Endothelial cell of umbilical vein (primary cell): Measurements from ENCODE around the gene ARV1. TPM values are rescaled to one million over a fixed set of nuclear protein-coding genes. Genes with fewer than 3 reads are reported as not detected.

Experiments
- BruUV-seq: library from RNA; stranded (reverse); fragments of 400-500 nt; replicated peaks from 2 replicates; lab custom pipeline; 2021; lab: Mats Ljungman, UMichigan
- CTCF ChIA-PET: fragments of 300-600, 350-600 bp; sonication (Branson Sonifier 250); formaldehyde crosslinking; loops from one replicate; lab custom pipeline; 2021; ENCODE audit warnings: antibody characterized with exemption, inconsistent platforms; lab: Charles Lee
- POLR2A ChIA-PET: fragments of 300-600, 350-600 bp; sonication (Branson Sonifier 250); formaldehyde crosslinking; loops from one replicate; lab custom pipeline; 2021; ENCODE audit warnings: antibody characterized with exemption, inconsistent platforms; lab: Charles Lee
- DNase-seq: peaks from one replicate; pipeline ENCODE4 v3.0.0-alpha.2; 2011; ENCODE audit warnings: low read depth, low spot score
- FAIRE-seq: peaks from 2 replicates; lab custom pipeline; 2011; peaks lifted over from hg19 to GRCh38; lab: Jason Lieb, UNC
- H2AFZ ChIP-seq: 2 replicates; pipeline ENCODE4 v1.6.0; 2012; ENCODE audit warnings: low read depth, low read length, control low read depth, inconsistent platforms
- H3K27ac ChIP-seq: 2 replicates; pipeline ENCODE4 v1.5.1; 2011; ENCODE audit warnings: low read depth, mild to moderate bottlenecking, control low read depth, low read length, moderate library complexity; ENCODE audit not compliant: insufficient read depth
- H3K27me3 ChIP-seq, 2 experiments: 2 replicates each; pipeline versions ENCODE4 v1.6.0 to v1.6.1; 2011; ENCODE audit warnings: low read length in 2 of 2, mixed read lengths in 1 of 2; ENCODE audit not compliant: control insufficient read depth in 2 of 2, insufficient read depth in 2 of 2
- H3K36me3 ChIP-seq, 2 experiments: 2 replicates in 1 of 2; 3 replicates in 1 of 2; pipeline ENCODE4 v1.5.1; 2011; ENCODE audit warnings: low read length in 2 of 2, mild to moderate bottlenecking in 1 of 2, moderate library complexity in 1 of 2; ENCODE audit not compliant: control insufficient read depth in 2 of 2, insufficient read depth in 2 of 2; ENCODE audit errors: extremely low read depth in 1 of 2
- H3K4me1 ChIP-seq: 3 replicates; pipeline ENCODE4 v1.5.1; 2011; ENCODE audit warnings: mild to moderate bottlenecking, low read length; ENCODE audit not compliant: control insufficient read depth, insufficient read depth; ENCODE audit errors: extremely low read depth
- H3K4me2 ChIP-seq: 2 replicates; pipeline ENCODE4 v1.6.1; 2011; ENCODE audit warnings: low read length, control low read depth, mixed read lengths; ENCODE audit not compliant: insufficient read depth
- H3K4me3 ChIP-seq, 3 experiments: fragments of 200-600 bp in 1 of 3; sonication (generic), shearing (Covaris generic) in 1 of 3; replicated peaks in 1 of 3; 2 replicates each; pipeline ENCODE4 v1.5.1; 2011 to 2016; ENCODE audit warnings: control low read depth in 3 of 3, low read length in 3 of 3, mild to moderate bottlenecking in 2 of 3, inconsistent platforms in 1 of 3, low read depth in 1 of 3, moderate library complexity in 1 of 3; ENCODE audit not compliant: insufficient read depth in 1 of 3
- H3K79me2 ChIP-seq: 2 replicates; pipeline ENCODE4 v1.6.0; 2012; ENCODE audit warnings: low read length, inconsistent platforms; ENCODE audit not compliant: control insufficient read depth, insufficient read depth
- H3K9ac ChIP-seq: replicated peaks from 2 replicates; pipeline ENCODE3; 2011; ENCODE audit warnings: low read length, control low read depth; ENCODE audit not compliant: insufficient read depth; ENCODE audit errors: extremely low read depth
- H3K9me1 ChIP-seq: replicated peaks from 3 replicates; pipeline ENCODE4 v1.6.0; 2011; ENCODE audit warnings: mild to moderate bottlenecking, low read length; ENCODE audit not compliant: control insufficient read depth, insufficient read depth; ENCODE audit errors: extremely low read depth
- H3K9me3 ChIP-seq: replicated peaks from 2 replicates; pipeline ENCODE4 v1.5.1; 2012; ENCODE audit warnings: low read length, inconsistent platforms; ENCODE audit not compliant: control insufficient read depth, insufficient read depth
- H4K20me1 ChIP-seq: replicated peaks from 2 replicates; pipeline ENCODE3; 2011; ENCODE audit warnings: mild to moderate bottlenecking, low read length; ENCODE audit not compliant: control insufficient read depth, insufficient read depth; ENCODE audit errors: extremely low read depth
- EZH2 ChIP-seq: IDR thresholded peaks from 2 replicates; pipeline ENCODE4 v1.6.1; 2012; ENCODE audit warnings: borderline replicate concordance, low read depth, mild to moderate bottlenecking, moderate library complexity, low read length, inconsistent platforms; ENCODE audit not compliant: severe bottlenecking
- FOS ChIP-seq: IDR thresholded peaks from 2 replicates; pipeline ENCODE4 v1.6.1; 2011; ENCODE audit warnings: mild to moderate bottlenecking, low read length, moderate library complexity, borderline replicate concordance; ENCODE audit not compliant: insufficient read depth
- GATA2 ChIP-seq: IDR thresholded peaks from 2 replicates; pipeline ENCODE4 v1.7.0; 2011; ENCODE audit warnings: low read depth, mild to moderate bottlenecking, moderate library complexity, mixed read lengths, low read length; ENCODE audit not compliant: insufficient read length, insufficient read depth
- JUN ChIP-seq: IDR thresholded peaks from 2 replicates; pipeline ENCODE4 v1.6.1; 2011; ENCODE audit warnings: borderline replicate concordance, low read depth; ENCODE audit not compliant: insufficient read length, insufficient read depth
- MYC ChIP-seq: IDR thresholded peaks from one replicate; pipeline ENCODE4 v1.6.1; 2011; ENCODE audit warnings: mild to moderate bottlenecking, low read depth, low read length
- POLR2A ChIP-seq: IDR thresholded peaks from 2 replicates; pipeline ENCODE4 v1.6.1; 2012; ENCODE audit warnings: low read depth, mild to moderate bottlenecking, control low read depth, low read length
- POLR2AphosphoS5 ChIP-seq: IDR thresholded peaks from 2 replicates; pipeline ENCODE4 v1.6.1; 2012; ENCODE audit warnings: low read depth, mild to moderate bottlenecking, control low read depth, low read length, moderate library complexity; ENCODE audit not compliant: insufficient read depth
- dilution Hi-C: fragments of 300-500 bp; cut with MboI; formaldehyde crosslinking; loops from one replicate; pipeline ENCODE4 v1.15.0; 2019; ENCODE audit warnings: low sequenced_read_pairs; ENCODE audit not compliant: extremely low pct_ligation_motif_present
- intact Hi-C: fragments of 100-400 bp; cut with micrococcal nuclease; formaldehyde crosslinking; loops from one replicate; pipeline ENCODE4 v1.10.0; 2022
- polyA plus RNA-seq, 4 experiments: library from polyadenylated mRNA; depleted of rRNA in 3 of 4; stranded (reverse) in 3 of 4; unstranded in 1 of 4; fragments of >200 nt; gene quantifications; 2 replicates each; pipeline versions ENCODE4 v1.2.1 to v1.2.3, GENCODE V29; 2011 to 2012; ENCODE audit warnings: missing spikeins in 1 of 4
- total RNA-seq: library from RNA; stranded (reverse); gene quantifications from 2 replicates; pipeline ENCODE4 v1.2.3, GENCODE V29; 2021
- TF ChIP-seq, protein P1 (sequence below), 2 donors: IDR thresholded peaks; 1 replicate in 1 of 2; 2 replicates in 1 of 2; pipeline ENCODE4 v1.5.1; 2011; ENCODE audit warnings: low read length in 2 of 2, mild to moderate bottlenecking in 2 of 2, moderate library complexity in 2 of 2, control low read depth in 1 of 2, inconsistent platforms in 1 of 2, low read depth in 1 of 2; ENCODE audit not compliant: insufficient read depth in 1 of 2; ENCODE audit errors: extremely low read depth in 1 of 2
- TF ChIP-seq, protein P2 (sequence below): IDR thresholded peaks from 2 replicates; pipeline ENCODE4 v1.6.1; 2011; ENCODE audit not compliant: insufficient read depth, insufficient read length

Gene ARV1
- total and polyA plus RNA-seq, 2 donors (not counting 3 experiments of a cell fraction or from before 2014, with no cell fraction given): 10.7 to 14.0 TPM

DNA sequence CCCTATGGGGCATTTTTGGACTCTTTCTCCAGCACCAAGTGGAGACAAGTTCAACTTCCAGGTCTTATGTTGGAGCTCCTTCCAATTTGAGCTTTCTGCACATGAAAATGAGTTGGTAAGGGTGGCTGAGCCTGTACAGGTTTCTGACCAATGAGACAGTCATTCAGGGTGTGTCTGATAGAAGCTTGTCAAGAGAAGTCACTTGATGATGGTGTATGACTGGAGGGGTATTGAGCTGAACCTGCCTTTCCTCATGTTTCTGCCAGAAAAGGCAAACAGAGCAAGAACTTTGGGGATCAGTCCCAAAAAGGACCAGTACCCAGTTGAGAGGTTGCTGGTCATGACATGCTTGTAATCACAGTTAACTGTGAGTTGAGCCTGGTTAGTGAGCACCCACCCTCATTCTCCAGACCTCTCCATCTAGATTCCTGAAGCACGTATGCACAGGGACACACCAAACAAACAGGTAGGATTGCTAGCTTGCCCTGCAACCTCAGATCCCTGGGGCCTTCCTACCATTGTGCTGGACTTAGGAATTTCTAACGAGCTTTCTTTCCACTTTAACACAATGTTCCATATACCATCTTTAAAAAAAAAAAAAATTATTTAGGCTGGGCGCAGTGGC is 34.6 kb downstream of the ARV1 start:
- no TSS peak for BruUV-seq
- Histone ChIP-seq H3K4me3 (no peak overlapping the region), H3K9me1 (no peaks in the 10 kb centered on the region), H3K36me3 (no peaks in the 10 kb centered on the region), H3K79me2 (no peaks in the 10 kb centered on the region), H3K27me3 (no peaks in the 10 kb centered on the region), H3K27ac (no peak overlapping the region), H3K4me2 (no peak overlapping the region), H3K4me1 (no peaks in the 10 kb centered on the region), H3K9ac (no peak overlapping the region), H3K9me3 (no peaks in the 10 kb centered on the region), H2AFZ (no peak overlapping the region), H4K20me1 (no peaks in the 10 kb centered on the region)
- dilution Hi-C loops: no loop called here
- FAIRE-seq: no peak
- CTCF ChIA-PET: interaction anchor here (1.2 to 1.4 kb wide), 2 partner anchors 9 to 15 kb away, joined by 3 to 4 read pairs; no protein-coding TSS in a partner anchor
- intact Hi-C loops: no loop called here
- POLR2A ChIA-PET: no interaction called here
- TF ChIP-seq EZH2: no peak
- no peak for DNase-seq

- FAIRE-seq (no peak), DNase-seq (no peak)
- Histone ChIP-seq H3K27ac (no peak overlapping the region), H4K20me1 (no peaks in the 10 kb centered on the region), H2AFZ (no peak overlapping the region), H3K9me3 (no peaks in the 10 kb centered on the region), H3K4me3 (no peak overlapping the region), H3K4me2 (no peak overlapping the region), H3K9ac (no peak overlapping the region), H3K79me2 (no peaks in the 10 kb centered on the region), H3K4me1 (peaks cover 7% of the 10 kb centered on the region), H3K9me1 (no peaks in the 10 kb centered on the region), H3K27me3 (no peaks in the 10 kb centered on the region), H3K36me3 (peaks cover 0 to 4% of the 10 kb centered on the region in 2 experiments)
- dilution Hi-C loops (no loop called here), intact Hi-C loops (no loop called here)
- BruUV-seq: no TSS peak
- ChIA-PET POLR2A (no interaction called here), CTCF (interaction anchor here (1.6 kb wide), 1 partner anchor 75 kb away, joined by 4 read pairs; no protein-coding TSS in a partner anchor)
- TF ChIP-seq EZH2 (no peak), JUN (no peak), POLR2A (no peak), MYC (no peak), FOS (no peak), POLR2AphosphoS5 (no peak), GATA2 (no peak)
- TF ChIP-seq, protein P1, sequence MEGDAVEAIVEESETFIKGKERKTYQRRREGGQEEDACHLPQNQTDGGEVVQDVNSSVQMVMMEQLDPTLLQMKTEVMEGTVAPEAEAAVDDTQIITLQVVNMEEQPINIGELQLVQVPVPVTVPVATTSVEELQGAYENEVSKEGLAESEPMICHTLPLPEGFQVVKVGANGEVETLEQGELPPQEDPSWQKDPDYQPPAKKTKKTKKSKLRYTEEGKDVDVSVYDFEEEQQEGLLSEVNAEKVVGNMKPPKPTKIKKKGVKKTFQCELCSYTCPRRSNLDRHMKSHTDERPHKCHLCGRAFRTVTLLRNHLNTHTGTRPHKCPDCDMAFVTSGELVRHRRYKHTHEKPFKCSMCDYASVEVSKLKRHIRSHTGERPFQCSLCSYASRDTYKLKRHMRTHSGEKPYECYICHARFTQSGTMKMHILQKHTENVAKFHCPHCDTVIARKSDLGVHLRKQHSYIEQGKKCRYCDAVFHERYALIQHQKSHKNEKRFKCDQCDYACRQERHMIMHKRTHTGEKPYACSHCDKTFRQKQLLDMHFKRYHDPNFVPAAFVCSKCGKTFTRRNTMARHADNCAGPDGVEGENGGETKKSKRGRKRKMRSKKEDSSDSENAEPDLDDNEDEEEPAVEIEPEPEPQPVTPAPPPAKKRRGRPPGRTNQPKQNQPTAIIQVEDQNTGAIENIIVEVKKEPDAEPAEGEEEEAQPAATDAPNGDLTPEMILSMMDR (IDR thresholded peaks at IDR 0.05; ENCODE audit: extremely low read depth in 1 of 2, insufficient read depth in 1 of 2, low read depth in 1 of 2, low read length in 2 of 2): no peak
- TF ChIP-seq, protein P2, sequence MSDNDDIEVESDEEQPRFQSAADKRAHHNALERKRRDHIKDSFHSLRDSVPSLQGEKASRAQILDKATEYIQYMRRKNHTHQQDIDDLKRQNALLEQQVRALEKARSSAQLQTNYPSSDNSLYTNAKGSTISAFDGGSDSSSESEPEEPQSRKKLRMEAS: no peak
These were observed 37.3 kb downstream of the ARV1 start for GRCh38 chr1:231016234-231016633.
